GM12874 (cell line): ENCODE data around the gene CHAC2.

Source experiments
- CTCF ChIP-seq: IDR thresholded peaks from 2 replicates; pipeline ENCODE4 v1.5.1; 2011; ENCODE audit warnings: low read depth, mild to moderate bottlenecking, control low read depth, low read length, moderate library complexity; ENCODE audit not compliant: insufficient read depth

The CHAC2 gene

GRCh38 chr2:53767405-53768241 is at the start of gene CHAC2:
Gene CHAC2 (plus strand): TSS chr2:53767804. CDS start chr2:53767887, 83 bp downstream.
- peak; percentile 16; the same call in 1 of the 2 replicates for TF ChIP-seq CTCF

- TF ChIP-seq CTCF: no peak
Observed at GRCh38 chr2:53724536-53724935, 43.1 kb upstream of the CHAC2 start.

- no peak for TF ChIP-seq CTCF
Observed at GRCh38 chr2:53725662-53726061, 41.9 kb upstream of the CHAC2 start.

GRCh38 chr2:53727921-53728320 is 39.7 kb upstream of the CHAC2 start:
- no peak for TF ChIP-seq CTCF

- TF ChIP-seq CTCF: no peak
Observed at GRCh38 chr2:53729143-53729762, 38.4 kb upstream of the CHAC2 start.

- no peak for TF ChIP-seq CTCF
Observed at GRCh38 chr2:53737091-53737490, 30.5 kb upstream of the CHAC2 start.

GRCh38 chr2:53739032-53739431 is 28.6 kb upstream of the CHAC2 start:
- no peak for TF ChIP-seq CTCF
